Measurements from ENCODE around the gene LPP. TPM values are rescaled to one million over a fixed set of nuclear protein-coding genes. Genes with fewer than 3 reads are reported as not detected.
A peak's percentile ranks its signal among the peaks of the same experiment; 100 is the strongest.

LPP gene
- total and polyA plus RNA-seq, 2 of the 13 experiments (the other 11 are each of a cell fraction or from before 2014, with no cell fraction given) = 19.2 to 29.9 TPM

DNA sequence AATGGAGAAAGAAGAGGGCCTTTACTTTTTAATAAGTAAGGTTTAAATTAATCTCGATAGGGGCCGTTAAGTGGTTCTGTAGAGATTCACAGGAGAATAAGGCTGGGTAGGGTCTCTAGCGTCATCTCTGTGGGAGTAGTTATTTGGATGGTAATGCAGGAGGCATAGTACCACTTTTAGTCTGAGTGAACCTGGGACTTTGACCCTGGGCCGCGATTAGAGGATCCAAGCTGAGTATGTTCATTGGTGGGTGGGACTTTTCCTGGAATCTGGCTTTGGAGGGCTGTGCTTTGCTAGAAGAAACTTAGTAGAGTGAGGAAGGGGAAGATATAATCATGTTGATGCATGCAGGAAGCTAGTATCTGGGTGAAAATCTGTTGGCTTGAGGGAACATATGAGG is 4.0 kb downstream of the LPP start (continued):
- TF ChIP-seq, protein P1, sequence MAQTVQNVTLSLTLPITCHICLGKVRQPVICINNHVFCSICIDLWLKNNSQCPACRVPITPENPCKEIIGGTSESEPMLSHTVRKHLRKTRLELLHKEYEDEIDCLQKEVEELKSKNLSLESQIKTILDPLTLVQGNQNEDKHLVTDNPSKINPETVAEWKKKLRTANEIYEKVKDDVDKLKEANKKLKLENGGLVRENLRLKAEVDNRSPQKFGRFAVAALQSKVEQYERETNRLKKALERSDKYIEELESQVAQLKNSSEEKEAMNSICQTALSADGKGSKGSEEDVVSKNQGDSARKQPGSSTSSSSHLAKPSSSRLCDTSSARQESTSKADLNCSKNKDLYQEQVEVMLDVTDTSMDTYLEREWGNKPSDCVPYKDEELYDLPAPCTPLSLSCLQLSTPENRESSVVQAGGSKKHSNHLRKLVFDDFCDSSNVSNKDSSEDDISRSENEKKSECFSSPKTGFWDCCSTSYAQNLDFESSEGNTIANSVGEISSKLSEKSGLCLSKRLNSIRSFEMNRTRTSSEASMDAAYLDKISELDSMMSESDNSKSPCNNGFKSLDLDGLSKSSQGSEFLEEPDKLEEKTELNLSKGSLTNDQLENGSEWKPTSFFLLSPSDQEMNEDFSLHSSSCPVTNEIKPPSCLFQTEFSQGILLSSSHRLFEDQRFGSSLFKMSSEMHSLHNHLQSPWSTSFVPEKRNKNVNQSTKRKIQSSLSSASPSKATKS (CRISPR knock-in tag; IDR thresholded peaks at IDR 0.05) = no peak
- no peak for TF ChIP-seq SMAD1 (CRISPR knock-in tag; IDR thresholded peaks at IDR 0.05; ENCODE audit: borderline replicate concordance, low read depth)
- TF ChIP-seq ZFY (CRISPR knock-in tag; IDR thresholded peaks at IDR 0.05) = no peak
- TF ChIP-seq ZNF496 (CRISPR knock-in tag; IDR thresholded peaks at IDR 0.05; ENCODE audit: insufficient replicate concordance) = no peak
- no peak for TF ChIP-seq TBL1XR1 (IDR thresholded peaks at IDR 0.05; ENCODE audit: borderline replicate concordance, low read length, partially characterized antibody)
- TF ChIP-seq, protein P2, sequence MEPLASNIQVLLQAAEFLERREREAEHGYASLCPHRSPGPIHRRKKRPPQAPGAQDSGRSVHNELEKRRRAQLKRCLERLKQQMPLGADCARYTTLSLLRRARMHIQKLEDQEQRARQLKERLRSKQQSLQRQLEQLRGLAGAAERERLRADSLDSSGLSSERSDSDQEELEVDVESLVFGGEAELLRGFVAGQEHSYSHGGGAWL (CRISPR knock-in tag; IDR thresholded peaks at IDR 0.05) = no peak
- TF ChIP-seq MED13 (CRISPR knock-in tag; IDR thresholded peaks at IDR 0.05) = no peak
- no peak for TF ChIP-seq ZC3H13 (CRISPR knock-in tag; IDR thresholded peaks at IDR 0.05)
- TF ChIP-seq DMAP1 (CRISPR knock-in tag; IDR thresholded peaks at IDR 0.05) = no peak
- TF ChIP-seq, protein P3, sequence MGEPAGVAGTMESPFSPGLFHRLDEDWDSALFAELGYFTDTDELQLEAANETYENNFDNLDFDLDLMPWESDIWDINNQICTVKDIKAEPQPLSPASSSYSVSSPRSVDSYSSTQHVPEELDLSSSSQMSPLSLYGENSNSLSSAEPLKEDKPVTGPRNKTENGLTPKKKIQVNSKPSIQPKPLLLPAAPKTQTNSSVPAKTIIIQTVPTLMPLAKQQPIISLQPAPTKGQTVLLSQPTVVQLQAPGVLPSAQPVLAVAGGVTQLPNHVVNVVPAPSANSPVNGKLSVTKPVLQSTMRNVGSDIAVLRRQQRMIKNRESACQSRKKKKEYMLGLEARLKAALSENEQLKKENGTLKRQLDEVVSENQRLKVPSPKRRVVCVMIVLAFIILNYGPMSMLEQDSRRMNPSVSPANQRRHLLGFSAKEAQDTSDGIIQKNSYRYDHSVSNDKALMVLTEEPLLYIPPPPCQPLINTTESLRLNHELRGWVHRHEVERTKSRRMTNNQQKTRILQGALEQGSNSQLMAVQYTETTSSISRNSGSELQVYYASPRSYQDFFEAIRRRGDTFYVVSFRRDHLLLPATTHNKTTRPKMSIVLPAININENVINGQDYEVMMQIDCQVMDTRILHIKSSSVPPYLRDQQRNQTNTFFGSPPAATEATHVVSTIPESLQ (CRISPR knock-in tag; conservative IDR thresholded peaks at IDR 0.05) = no peak
- no peak for TF ChIP-seq ZNF318 (CRISPR knock-in tag; IDR thresholded peaks at IDR 0.05)
- TF ChIP-seq, protein P4, sequence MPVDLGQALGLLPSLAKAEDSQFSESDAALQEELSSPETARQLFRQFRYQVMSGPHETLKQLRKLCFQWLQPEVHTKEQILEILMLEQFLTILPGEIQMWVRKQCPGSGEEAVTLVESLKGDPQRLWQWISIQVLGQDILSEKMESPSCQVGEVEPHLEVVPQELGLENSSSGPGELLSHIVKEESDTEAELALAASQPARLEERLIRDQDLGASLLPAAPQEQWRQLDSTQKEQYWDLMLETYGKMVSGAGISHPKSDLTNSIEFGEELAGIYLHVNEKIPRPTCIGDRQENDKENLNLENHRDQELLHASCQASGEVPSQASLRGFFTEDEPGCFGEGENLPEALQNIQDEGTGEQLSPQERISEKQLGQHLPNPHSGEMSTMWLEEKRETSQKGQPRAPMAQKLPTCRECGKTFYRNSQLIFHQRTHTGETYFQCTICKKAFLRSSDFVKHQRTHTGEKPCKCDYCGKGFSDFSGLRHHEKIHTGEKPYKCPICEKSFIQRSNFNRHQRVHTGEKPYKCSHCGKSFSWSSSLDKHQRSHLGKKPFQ (CRISPR knock-in tag; IDR thresholded peaks at IDR 0.05; ENCODE audit: insufficient replicate concordance) = no peak
- TF ChIP-seq ZMYM2 (CRISPR knock-in tag; IDR thresholded peaks at IDR 0.05) = 0 out of 2 replicates have a peak, but pooled peaks have one; percentile 26
- no peak for TF ChIP-seq ZNF530 (CRISPR knock-in tag; IDR thresholded peaks at IDR 0.05; ENCODE audit: low read depth)
- no peak for TF ChIP-seq NAIF1 (CRISPR knock-in tag; IDR thresholded peaks at IDR 0.05; ENCODE audit: borderline replicate concordance)
